NCI-H460 (cell line): ENCODE measurements around the gene SLC22A4. TPM values are rescaled to one million over a fixed set of nuclear protein-coding genes. Genes with fewer than 3 reads are reported as not detected.

Source experiments
- DNase-seq: peaks from one replicate; pipeline ENCODE4 v3.0.0-alpha.2; 2016; ENCODE audit warnings: low read depth; ENCODE audit errors: extremely low read depth
- total RNA-seq: library from RNA; depleted of rRNA; stranded (reverse); fragments of >200 nt; shearing (Covaris generic); gene quantifications from 2 replicates; pipeline ENCODE4 v1.2.3, GENCODE V29; 2014

Gene SLC22A4
- total RNA-seq, 1 experiment from 2014 or later = 4.3 TPM

DNA sequence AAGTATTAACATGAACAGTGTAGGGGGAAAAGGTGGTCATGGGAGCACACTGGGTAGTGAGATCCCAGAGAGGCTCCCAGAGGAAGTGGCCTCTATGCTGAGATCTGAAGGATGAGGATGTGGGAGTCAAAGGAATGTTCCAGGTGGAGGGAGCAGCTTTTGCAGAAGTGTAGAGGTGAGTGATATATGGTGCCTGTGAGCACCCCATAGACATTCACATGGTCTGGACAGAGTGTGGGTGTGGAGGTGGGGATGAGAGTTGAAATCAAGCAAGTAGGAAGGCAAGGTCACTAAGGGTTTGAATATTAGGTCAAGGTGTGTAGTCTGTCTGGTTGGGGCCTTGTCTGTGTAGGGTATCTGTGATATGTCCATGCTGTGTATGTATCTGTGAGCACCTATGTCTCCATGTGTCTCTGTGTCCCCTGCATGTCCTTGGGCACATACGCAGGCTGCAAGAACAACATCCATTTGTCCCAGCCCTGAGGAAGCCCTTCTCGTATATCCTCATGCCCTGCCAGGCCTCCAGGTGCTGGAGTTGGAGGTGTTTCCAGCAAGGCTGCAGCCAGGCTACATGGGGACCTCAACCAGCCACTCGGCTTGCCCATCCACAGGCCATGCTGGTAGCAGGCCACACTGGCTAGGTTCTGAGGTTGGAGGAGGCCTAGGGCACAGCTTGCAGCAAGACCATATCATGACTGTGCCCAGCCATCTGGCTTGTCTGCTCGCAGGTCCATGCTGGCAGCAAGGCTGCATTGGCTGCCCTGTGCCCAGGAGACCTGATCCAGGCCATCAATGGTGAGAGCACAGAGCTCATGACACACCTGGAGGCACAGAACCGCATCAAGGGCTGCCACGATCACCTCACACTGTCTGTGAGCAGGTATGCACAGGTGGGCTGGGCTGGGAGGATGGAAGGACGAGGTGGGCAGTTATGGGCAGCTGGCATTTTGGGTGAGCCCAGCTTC lies 32.0 kb upstream of the SLC22A4 start:
- no peak for DNase-seq

DNA sequence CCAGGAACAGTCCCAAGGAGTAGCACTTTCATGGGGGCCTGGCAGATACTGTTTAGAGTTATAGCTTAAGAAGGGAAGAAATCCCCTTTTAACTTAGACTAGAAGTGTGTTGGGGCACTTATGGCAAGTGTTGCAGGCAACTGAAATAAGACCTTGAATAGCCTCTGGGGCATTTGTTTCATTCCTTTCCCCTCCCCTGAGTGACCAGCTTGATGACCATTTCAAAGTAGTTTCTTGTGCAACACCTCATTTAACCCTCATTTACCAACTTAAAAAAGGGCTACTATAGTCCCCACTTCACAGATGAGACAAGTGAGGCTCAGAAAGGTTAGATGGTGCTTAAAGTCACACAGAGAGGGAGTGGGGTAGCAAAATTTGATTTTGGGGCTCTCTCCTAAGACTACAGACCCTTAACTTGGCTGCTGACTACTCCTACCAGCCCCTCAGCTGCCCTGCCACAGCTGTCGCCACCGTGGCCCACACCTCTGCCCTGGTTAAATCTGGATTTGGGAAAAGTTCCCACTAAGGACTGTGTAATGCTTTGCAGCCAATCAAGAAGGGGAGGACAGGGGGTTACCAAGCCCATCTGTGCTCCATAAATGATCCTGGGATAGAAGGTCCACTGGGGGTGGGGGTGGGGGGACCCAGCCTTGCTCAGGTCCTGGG lies 31.2 kb upstream of the SLC22A4 start:
- DNase-seq = no peak

DNA sequence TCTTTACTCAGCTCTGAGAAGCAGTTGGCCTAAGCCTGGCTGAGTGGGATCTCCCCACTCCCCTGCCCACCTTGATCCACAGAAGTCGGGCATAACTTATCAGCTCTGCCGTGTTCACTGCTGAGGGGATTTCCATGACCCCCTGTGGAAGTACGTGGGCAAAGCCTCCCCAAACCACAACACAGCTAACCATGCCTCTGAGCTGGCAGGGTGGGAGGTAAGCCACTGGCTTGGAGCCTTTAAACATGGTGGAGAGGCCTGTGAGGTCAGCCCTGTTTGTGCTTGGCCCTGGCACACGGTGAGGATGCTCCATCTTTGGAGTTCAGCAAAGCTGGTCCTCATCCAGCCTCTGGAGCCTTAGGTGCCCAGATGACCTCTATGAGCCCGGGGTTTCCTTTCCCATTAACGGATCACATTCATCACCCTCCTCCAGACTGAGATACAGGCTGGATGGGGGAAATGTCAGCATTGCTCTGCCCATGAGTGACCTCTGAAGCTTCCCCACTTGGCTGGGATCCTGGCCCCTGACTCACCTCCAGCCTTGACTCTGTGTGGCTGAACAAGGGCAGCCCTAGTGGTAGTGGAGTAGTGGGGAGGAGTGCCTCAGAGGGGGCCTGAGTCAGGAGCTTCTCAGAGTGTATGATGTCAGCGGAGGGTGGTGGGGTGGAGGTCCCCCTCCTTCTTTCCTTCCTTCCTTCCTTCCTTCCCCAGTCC lies 30.5 kb upstream of the SLC22A4 start:
- no peak for DNase-seq

DNA sequence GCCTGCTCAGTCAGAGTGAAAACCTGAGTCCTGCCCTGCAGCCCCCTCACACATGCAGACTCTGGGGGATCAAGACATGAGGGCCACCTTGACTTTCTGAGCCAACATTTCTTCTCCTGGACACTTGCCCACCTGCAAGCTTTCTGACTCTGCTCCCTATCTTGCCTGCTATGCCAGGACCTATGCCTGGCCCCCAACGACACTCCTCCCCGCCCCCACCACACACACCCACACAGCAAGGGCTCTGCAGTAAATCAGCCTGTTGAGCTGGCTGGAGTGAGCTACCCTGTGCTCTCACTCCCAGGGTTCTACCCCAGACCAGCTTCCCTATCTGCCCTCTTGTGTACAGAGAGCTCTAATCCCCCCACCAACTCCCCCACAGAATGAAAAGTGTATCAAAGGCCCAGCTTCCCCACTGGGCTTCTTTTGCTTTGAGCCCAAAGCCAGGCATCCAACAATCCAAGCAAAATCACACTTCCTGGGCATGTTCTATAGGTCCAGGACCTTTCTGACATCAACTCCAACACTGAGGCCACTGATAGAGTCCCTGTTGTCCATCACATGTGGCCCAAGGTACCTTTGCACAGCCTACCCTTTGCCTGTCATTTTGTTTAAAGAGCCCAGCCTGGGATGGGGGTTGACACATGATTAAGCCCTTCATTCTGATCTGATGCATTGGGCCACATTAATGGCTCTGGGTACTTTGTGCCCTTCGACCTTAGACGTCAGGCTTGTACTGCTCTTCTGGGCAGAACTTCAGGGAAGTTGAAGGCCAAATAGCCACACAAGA lies 29.5 kb upstream of the SLC22A4 start:
- DNase-seq = no peak

DNA sequence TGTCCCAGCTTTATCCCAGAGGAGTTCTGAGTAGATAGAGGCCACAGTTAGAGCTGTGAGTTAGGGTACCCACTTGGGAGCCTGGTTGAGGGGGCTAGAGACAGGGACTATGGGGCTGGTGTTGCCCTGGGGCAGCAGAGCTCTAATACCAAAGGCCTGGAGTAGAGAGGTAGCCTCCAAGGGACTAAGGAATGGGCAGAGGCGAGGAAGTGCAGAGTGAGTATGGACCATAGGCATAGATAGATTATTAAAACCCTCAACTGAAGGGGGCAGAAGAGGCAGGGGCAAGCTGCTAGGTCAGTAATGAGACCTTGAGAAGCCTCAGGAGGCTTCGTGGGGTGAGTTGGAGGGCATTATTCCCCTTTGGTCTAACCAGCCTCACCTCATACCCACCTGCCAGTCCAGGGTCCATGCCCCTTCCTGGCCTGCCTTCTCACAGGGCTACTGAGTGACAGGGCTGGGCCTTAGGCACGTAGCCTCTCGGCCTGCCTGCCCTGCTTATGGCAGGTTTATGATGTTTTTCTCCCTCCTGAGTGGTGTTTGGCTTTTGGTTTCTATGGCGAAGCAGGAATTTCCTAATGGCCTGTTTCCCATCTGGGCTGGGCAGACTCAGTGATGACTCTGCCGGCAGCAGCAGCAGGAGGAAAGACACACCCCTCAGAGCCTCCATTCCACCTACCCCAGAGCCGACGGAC lies 28.7 kb upstream of the SLC22A4 start:
- DNase-seq = no peak

DNA sequence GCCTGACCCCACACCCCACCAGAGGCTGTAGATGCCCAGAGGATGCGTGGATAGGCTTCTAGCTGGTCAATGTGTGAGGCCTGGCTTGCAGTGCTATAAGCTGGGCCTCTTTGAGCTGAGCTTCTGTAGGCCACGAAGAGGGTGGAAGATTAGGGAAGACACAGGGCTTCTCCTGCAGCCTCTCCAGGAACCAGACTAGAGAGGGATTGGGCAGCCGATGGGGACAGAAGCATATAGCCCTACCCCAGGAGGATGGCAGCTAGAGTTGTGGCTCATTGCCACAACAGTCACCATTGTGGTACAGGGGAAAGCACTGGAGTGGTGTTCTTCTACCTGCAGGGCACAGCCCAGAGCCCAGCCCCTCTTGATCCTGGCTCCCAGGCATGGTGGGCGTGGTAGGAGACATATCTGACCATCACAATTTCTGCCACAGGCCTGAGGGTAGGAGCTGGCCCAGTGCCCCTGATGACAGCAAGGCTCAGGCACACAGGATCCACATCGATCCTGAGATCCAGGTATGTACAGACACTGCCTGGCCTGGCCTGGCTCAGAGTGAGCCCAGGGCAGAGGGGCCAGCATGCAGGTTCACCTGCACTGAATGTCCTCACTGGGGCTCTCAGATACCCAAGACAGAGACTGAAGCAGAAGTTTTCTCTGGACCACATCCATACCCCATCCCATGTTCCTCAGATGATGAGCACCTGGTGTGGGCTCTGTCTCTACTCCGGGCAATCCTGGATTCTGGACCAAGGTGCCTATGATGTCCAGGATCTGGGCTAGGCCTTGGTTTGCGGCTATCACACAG lies 28.0 kb upstream of the SLC22A4 start:
- no peak for DNase-seq

DNA sequence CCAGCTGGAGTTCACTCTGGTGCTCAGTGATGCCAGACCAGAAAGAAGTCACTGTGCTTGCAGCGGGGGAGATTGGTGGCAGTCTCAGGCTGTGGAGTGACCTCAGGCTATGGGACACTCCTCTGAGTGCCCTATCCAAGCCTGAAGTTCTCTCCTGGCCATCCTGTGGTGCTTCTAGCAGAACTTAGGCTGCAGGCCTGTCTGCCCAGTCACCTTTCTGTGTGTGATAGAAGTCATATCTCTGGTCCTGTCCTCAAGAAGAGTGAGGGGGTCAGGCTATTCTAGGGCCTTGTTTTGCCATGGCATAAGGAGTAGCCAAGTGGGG lies 27.4 kb upstream of the SLC22A4 start:
- DNase-seq = no peak

DNA sequence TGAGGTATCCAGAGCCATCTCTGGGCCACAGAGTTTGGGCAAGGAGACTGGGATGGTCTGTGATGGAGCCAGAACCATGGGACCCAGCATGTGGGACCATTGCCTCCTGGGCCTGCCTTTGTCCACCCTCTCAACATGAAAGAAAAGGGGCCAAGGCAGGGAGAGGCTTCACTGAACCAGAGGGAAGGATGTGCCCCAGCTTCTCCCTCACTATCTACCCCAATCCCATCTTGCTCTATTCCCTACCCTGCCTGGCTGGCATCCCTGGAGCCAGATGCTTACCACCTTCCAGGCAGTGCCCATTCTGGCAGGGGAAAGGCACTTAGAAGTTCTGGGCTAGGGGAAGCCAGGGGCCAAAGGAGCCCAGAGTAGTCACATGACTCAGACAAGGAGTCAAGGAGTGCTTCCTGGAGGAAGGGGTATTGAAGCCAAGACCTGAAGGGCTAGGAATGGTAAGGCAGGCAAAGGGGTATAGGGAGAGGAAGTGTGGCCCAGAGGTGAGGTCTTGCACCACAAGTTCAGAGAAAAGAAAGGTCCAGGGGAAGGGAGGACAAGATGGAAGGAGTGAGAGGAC lies 26.9 kb upstream of the SLC22A4 start:
- no peak for DNase-seq

DNA sequence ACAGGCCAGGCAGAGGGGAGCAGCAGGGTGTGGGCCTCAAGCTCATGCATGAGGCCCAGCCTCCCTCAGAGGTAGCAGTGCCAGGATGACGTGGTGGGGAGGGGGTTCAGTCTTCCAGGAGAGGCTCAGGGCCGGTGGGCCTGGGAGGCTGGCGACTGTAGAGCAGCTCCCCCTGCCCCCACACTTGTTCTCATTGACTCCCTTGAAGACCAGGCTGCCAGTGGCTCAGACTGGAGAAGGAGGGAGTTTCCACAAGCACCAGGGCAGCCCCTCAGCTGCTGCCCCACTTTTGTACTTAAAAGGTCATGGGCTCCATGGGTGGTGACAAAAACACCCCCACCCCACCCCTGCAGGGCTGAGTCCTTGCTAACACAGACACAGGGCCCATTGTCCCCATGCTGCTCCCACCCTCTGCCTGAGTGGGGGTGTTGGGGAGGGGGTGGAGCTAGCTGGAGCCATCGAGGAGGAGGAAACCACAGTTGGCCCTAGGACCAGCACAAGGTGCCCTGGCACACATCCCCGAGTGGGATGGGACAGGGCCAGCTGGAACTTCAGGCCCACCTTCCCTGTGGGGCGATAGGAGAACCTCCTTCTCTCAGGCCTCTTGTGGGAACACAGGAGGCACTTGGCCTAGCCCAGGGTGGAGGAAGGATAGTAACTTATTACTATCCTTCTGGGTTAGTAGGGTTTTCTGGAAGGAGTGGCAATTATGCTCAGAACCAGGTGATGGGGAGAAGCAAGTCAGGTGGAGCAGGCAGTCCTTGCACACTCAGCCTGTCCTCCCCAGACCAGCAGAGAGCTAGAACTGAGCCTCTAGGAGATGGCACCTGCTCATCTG lies 26.0 kb upstream of the SLC22A4 start:
- DNase-seq = no peak

DNA sequence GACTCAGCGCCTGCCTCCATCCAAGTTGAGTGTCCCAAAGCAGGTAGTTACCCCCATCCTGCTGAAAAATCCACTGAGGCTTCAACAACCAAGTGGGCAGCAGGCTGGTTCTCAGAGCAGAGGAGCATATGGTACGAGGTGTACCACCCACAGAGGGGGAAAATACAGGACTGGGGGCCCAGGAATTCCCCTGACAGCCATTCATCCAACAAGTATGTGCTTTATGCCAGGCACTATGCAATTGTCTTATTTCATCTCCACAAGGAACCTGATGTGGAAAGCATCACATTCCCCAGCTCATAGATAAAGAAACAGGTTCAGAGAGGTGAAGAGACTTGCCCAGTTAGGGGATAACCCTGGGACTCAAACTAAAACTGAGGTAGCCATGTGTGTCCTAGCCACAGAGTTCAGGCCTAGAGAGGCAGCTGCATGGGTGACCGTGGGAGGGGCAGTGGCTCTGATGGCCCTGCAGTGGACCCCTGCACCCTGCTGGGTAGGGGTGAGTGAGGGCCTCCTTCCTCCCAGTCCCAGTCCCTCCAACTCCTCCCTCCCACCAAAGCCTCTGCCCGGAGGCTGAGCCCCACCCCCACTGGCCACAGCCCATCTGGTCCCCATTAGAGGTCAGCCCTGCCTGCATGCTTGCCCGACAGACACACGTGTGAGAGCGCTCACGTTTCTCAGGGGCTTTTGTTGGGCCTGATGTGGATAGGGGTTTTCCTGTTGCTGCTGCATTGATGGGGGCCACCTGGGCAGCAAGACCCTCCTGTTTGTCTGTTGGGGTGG lies 25.2 kb upstream of the SLC22A4 start:
- no peak for DNase-seq

DNA sequence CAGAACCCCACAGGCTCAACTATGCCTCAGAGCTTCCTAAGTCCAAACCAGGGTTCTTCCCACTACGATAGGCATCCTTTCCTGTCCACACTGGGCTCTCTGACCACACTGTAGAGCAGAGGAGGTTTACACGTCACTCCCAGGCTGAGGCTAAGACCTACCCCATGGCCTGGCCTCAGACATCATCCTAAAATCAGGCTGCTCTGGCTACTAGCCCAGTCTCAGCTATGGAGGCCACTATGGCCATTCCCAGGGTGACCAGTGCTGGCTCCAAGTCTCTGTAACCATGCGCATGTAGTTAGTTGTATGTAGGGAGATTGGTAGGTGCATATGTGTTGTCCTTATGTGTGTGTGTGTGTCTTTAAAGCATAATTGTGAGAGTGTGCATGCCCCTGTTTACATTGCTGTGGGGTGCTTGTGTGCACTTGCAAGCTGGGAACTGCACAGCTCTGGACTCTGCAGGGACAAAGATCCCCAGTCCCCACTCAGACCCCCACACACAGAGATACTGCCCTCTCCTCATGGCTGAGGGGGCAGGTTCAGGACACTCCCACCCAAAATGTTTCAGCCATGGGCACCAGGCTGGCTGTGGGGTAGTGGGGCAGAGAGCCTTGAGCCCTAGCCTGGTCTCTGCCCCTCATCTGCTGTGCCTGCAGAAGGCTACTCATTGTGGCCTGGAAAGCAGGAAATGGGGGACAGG lies 24.4 kb upstream of the SLC22A4 start:
- DNase-seq = no peak

DNA sequence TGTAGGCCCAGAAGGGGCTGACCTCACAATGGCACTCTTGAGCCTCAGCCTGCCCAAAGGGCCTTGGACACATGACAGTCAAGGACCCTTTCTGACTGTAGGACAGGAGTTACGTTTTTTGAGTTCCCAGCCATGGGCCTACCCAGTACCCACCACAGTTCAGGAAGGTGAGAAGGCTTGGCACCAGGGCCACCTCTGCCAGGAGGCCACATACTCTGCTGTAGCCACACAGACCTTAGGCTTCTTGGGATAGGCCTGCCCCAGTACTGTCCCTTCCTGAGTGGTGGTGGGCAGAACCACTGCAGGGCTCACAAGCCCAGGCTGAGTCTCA lies 23.9 kb upstream of the SLC22A4 start:
- DNase-seq = no peak

DNA sequence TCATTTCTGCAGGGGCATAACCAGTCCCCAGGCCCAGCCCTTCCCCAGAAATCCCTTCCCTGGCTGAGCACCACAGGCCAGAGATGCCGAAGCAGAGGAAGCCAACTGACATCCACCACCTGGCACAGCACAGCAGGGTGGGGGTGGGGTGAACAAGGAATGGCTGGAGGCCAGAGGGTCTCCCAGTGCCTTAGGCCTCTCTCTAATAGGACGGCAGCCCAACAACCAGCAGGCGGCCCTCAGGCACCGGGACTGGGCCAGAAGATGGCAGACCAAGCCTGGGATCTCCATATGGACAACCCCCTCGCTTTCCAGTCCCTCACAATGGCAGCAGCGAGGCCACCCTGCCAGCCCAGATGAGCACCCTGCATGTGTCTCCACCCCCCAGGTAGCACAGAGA lies 23.5 kb upstream of the SLC22A4 start:
- DNase-seq = no peak

DNA sequence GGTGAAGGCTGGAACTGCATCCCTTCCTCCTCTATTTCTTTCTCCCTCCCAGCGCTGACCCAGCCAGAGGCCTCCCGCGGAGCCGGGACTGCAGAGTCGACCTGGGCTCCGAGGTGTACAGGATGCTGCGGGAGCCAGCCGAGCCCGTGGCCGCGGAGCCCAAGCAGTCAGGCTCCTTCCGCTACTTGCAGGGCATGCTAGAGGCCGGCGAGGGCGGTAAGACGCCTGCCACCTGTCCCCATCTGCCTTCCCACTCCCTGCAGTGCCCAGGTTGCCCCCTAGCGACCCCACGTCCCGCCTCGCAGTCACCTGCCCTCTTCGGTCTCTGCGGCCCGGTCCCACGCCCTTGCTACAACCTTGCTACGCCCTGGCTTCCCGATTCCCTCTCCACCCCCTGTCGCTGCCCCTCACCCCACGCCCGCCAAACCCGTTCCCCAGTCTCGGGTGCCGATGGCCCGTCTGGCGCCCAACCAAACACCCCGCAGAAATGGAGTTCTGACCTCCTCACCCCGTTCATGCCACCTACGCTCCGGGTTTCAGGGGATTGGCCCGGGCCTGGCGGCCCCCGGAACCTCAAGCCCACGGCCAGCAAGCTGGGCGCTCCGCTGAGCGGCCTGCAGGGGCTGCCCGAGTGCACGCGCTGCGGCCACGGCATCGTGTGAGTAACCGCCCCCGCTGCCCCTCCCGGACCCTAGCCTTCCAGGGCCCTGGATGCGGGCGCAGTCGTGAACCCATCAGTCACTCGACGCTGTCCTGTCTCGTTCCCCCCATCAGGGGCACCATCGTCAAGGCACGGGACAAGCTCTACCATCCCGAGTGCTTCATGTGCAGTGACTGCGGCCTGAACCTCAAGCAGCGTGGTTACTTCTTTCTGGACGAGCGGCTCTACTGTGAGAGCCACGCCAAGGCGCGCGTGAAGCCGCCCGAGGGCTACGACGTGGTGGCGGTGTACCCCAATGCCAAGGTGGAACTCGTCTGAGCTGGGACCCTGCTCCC lies 22.6 kb upstream of the SLC22A4 start:
- no peak for DNase-seq
